Fibroblast of lung (primary cell): ENCODE measurements around the gene MTA1.

Experiments used
- CTCF ChIP-seq, 2 donors: IDR thresholded peaks in 1 of 2; conservative IDR thresholded peaks in 1 of 2; 1 replicate in 1 of 2; 2 replicates in 1 of 2; pipeline ENCODE4 v1.5.1; 2011 to 2012; ENCODE audit warnings: low read length in 2 of 2, control low read depth in 1 of 2, inconsistent platforms in 1 of 2, low read depth in 1 of 2, mild to moderate bottlenecking in 1 of 2
- EZH2 ChIP-seq: IDR thresholded peaks from 2 replicates; pipeline ENCODE4 v1.5.1; 2012; ENCODE audit warnings: low read length, control low read depth, mild to moderate bottlenecking; ENCODE audit errors: missing control alignments

- TF ChIP-seq CTCF (conservative IDR thresholded peaks at IDR 0.05 in 1 of 2, IDR thresholded peaks at IDR 0.05 in 1 of 2; ENCODE audit: low read depth in 1 of 2, low read length in 2 of 2): no peak
- no peak for TF ChIP-seq EZH2
Observed at GRCh38 chr14:105378873-105379685, 40.5 kb upstream of the MTA1 start.
